ENCODE results near the gene RNASET2.

GRCh38 chr6:166987448-166987847 lies 31.1 kb upstream of the RNASET2 start:
- no peak for TF ChIP-seq ZNF24 (IDR thresholded peaks at IDR 0.05)
- TF ChIP-seq CBX5 (IDR thresholded peaks at IDR 0.05; ENCODE audit: low read depth), result no peak
- no peak for TF ChIP-seq HCFC1 (IDR thresholded peaks at IDR 0.05; ENCODE audit: low read length)
- TF ChIP-seq, protein P1, sequence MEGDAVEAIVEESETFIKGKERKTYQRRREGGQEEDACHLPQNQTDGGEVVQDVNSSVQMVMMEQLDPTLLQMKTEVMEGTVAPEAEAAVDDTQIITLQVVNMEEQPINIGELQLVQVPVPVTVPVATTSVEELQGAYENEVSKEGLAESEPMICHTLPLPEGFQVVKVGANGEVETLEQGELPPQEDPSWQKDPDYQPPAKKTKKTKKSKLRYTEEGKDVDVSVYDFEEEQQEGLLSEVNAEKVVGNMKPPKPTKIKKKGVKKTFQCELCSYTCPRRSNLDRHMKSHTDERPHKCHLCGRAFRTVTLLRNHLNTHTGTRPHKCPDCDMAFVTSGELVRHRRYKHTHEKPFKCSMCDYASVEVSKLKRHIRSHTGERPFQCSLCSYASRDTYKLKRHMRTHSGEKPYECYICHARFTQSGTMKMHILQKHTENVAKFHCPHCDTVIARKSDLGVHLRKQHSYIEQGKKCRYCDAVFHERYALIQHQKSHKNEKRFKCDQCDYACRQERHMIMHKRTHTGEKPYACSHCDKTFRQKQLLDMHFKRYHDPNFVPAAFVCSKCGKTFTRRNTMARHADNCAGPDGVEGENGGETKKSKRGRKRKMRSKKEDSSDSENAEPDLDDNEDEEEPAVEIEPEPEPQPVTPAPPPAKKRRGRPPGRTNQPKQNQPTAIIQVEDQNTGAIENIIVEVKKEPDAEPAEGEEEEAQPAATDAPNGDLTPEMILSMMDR (IDR thresholded peaks at IDR 0.05 in 2 of 3, conservative IDR thresholded peaks at IDR 0.05 in 1 of 3; ENCODE audit: control insufficient read depth in 2 of 3, extremely low read depth in 1 of 3, insufficient read depth in 1 of 3, low read depth in 3 of 3, low read length in 3 of 3), result no peak
- no peak for TF ChIP-seq ZZZ3 (IDR thresholded peaks at IDR 0.05; ENCODE audit: control insufficient read depth, insufficient read length, low read depth)
- no peak for TF ChIP-seq TCF7 (IDR thresholded peaks at IDR 0.05; ENCODE audit: borderline replicate concordance)
- TF ChIP-seq, protein P2, sequence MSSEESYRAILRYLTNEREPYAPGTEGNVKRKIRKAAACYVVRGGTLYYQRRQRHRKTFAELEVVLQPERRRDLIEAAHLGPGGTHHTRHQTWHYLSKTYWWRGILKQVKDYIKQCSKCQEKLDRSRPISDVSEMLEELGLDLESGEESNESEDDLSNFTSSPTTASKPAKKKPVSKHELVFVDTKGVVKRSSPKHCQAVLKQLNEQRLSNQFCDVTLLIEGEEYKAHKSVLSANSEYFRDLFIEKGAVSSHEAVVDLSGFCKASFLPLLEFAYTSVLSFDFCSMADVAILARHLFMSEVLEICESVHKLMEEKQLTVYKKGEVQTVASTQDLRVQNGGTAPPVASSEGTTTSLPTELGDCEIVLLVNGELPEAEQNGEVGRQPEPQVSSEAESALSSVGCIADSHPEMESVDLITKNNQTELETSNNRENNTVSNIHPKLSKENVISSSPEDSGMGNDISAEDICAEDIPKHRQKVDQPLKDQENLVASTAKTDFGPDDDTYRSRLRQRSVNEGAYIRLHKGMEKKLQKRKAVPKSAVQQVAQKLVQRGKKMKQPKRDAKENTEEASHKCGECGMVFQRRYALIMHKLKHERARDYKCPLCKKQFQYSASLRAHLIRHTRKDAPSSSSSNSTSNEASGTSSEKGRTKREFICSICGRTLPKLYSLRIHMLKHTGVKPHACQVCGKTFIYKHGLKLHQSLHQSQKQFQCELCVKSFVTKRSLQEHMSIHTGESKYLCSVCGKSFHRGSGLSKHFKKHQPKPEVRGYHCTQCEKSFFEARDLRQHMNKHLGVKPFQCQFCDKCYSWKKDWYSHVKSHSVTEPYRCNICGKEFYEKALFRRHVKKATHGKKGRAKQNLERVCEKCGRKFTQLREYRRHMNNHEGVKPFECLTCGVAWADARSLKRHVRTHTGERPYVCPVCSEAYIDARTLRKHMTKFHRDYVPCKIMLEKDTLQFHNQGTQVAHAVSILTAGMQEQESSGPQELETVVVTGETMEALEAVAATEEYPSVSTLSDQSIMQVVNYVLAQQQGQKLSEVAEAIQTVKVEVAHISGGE (CRISPR knock-in tag; IDR thresholded peaks at IDR 0.05), result no peak
- no peak for TF ChIP-seq BHLHE40 (IDR thresholded peaks at IDR 0.05; ENCODE audit: borderline replicate concordance in 1 of 2, low read depth in 2 of 2, low read length in 1 of 2)
- TF ChIP-seq SMC3 (IDR thresholded peaks at IDR 0.05; ENCODE audit: borderline replicate concordance, low read length), result no peak
- no peak for TF ChIP-seq TBL1XR1 (IDR thresholded peaks at IDR 0.05; ENCODE audit: low read depth, low read length)
- TF ChIP-seq TAF1 (IDR thresholded peaks at IDR 0.05; ENCODE audit: borderline replicate concordance, low read depth, low read length), result no peak
- no peak for TF ChIP-seq ELK1 (IDR thresholded peaks at IDR 0.05; ENCODE audit: low read depth, low read length)
- no peak for TF ChIP-seq EP300 (IDR thresholded peaks at IDR 0.05; ENCODE audit: borderline replicate concordance in 1 of 2, control insufficient read depth in 1 of 2, low read depth in 2 of 2, low read length in 2 of 2)

Measured in GM12878 (cell line).